ENCODE results near the gene HHIPL1. TPM values are rescaled to one million over a fixed set of nuclear protein-coding genes. Genes with fewer than 3 reads are reported as not detected.

HHIPL1 gene
- total RNA-seq, 4 donors from 2014 or later, result 2.2 to 4.7 (median 3.6) TPM

DNA sequence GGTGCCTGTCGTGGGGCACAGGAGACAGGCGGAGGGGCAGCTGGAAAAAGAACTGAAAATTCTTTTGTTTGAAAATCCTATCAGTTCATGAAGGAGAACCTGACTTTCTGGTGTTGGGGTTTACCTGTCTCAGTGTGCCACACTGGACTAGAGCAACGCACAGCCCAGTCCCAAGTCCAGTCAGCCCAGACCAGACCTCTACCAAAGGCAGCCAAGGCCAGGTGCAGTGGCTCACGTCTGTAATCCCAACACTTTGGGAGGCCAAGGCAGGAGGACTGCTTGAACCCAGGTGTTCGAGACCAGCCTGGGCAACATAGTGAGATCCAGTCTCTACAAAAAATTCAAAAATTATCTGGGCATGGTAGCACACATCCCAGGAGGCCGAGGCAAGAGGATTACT, 45.5 kb upstream of the HHIPL1 start:
- TF ChIP-seq CTCF (IDR thresholded peaks at IDR 0.05), result no peak
- no peak for ATAC-seq (ENCODE audit: low FRiP score)
- no peak for DNase-seq (ENCODE audit: low spot score)

GRCh38 chr14:99600232-99600888, 44.6 kb upstream of the HHIPL1 start:
- ATAC-seq (ENCODE audit: low FRiP score) (no peak), DNase-seq (ENCODE audit: low spot score) (no peak)
- TF ChIP-seq CTCF (IDR thresholded peaks at IDR 0.05), result no peak

GRCh38 chr14:99601361-99601831, 43.5 kb upstream of the HHIPL1 start:
- DNase-seq (ENCODE audit: low spot score), result no peak
- no peak for ATAC-seq (ENCODE audit: low FRiP score)
- TF ChIP-seq CTCF (IDR thresholded peaks at IDR 0.05), result no peak

GRCh38 chr14:99602054-99602787, 42.7 kb upstream of the HHIPL1 start:
- DNase-seq (ENCODE audit: low spot score) (no peak), ATAC-seq (ENCODE audit: low FRiP score) (no peak)
- TF ChIP-seq CTCF (IDR thresholded peaks at IDR 0.05), result no peak

GRCh38 chr14:99602788-99603415, 42.0 kb upstream of the HHIPL1 start:
- no peak for TF ChIP-seq CTCF (IDR thresholded peaks at IDR 0.05)
- ATAC-seq (ENCODE audit: low FRiP score), result no peak
- DNase-seq (ENCODE audit: low spot score), result no peak

GRCh38 chr14:99603471-99604277, 41.3 kb upstream of the HHIPL1 start, which contains the start of gene CCDC85C:
Gene CCDC85C, minus strand, starts transcription at chr14:99604207. Its CDS starts 248 bp downstream, at chr14:99603959.
- DNase-seq (ENCODE audit: low spot score), result no peak

More at GRCh38 chr14:99603471-99604277, 41.3 kb upstream of the HHIPL1 start, which contains the start of gene CCDC85C:
- no peak for TF ChIP-seq CTCF (IDR thresholded peaks at IDR 0.05)
- ATAC-seq (ENCODE audit: low FRiP score), result no peak
